Endothelial cell of umbilical vein (primary cell): Measurements from ENCODE around the gene COPS7B. TPM values are rescaled to one million over a fixed set of nuclear protein-coding genes. Genes with fewer than 3 reads are reported as not detected.

Experiments
- BruUV-seq: library from RNA; stranded (reverse); fragments of 400-500 nt; replicated peaks from 2 replicates; lab custom pipeline; 2021; lab: Mats Ljungman, UMichigan
- CTCF ChIA-PET: fragments of 300-600, 350-600 bp; sonication (Branson Sonifier 250); formaldehyde crosslinking; loops from one replicate; lab custom pipeline; 2021; ENCODE audit warnings: antibody characterized with exemption, inconsistent platforms; lab: Charles Lee
- POLR2A ChIA-PET: fragments of 300-600, 350-600 bp; sonication (Branson Sonifier 250); formaldehyde crosslinking; loops from one replicate; lab custom pipeline; 2021; ENCODE audit warnings: antibody characterized with exemption, inconsistent platforms; lab: Charles Lee
- DNase-seq: peaks from one replicate; pipeline ENCODE4 v3.0.0-alpha.2; 2011; ENCODE audit warnings: low read depth, low spot score
- FAIRE-seq: peaks from 2 replicates; lab custom pipeline; 2011; peaks lifted over from hg19 to GRCh38; lab: Jason Lieb, UNC
- H2AFZ ChIP-seq: 2 replicates; pipeline ENCODE4 v1.6.0; 2012; ENCODE audit warnings: low read depth, low read length, control low read depth, inconsistent platforms
- H3K27ac ChIP-seq: 2 replicates; pipeline ENCODE4 v1.5.1; 2011; ENCODE audit warnings: low read depth, mild to moderate bottlenecking, control low read depth, low read length, moderate library complexity; ENCODE audit not compliant: insufficient read depth
- H3K27me3 ChIP-seq, 2 experiments: 2 replicates each; pipeline versions ENCODE4 v1.6.0 to v1.6.1; 2011; ENCODE audit warnings: low read length in 2 of 2, mixed read lengths in 1 of 2; ENCODE audit not compliant: control insufficient read depth in 2 of 2, insufficient read depth in 2 of 2
- H3K36me3 ChIP-seq, 2 experiments: 2 replicates in 1 of 2; 3 replicates in 1 of 2; pipeline ENCODE4 v1.5.1; 2011; ENCODE audit warnings: low read length in 2 of 2, mild to moderate bottlenecking in 1 of 2, moderate library complexity in 1 of 2; ENCODE audit not compliant: control insufficient read depth in 2 of 2, insufficient read depth in 2 of 2; ENCODE audit errors: extremely low read depth in 1 of 2
- H3K4me1 ChIP-seq: 3 replicates; pipeline ENCODE4 v1.5.1; 2011; ENCODE audit warnings: mild to moderate bottlenecking, low read length; ENCODE audit not compliant: control insufficient read depth, insufficient read depth; ENCODE audit errors: extremely low read depth
- H3K4me2 ChIP-seq: 2 replicates; pipeline ENCODE4 v1.6.1; 2011; ENCODE audit warnings: low read length, control low read depth, mixed read lengths; ENCODE audit not compliant: insufficient read depth
- H3K4me3 ChIP-seq, 3 experiments: fragments of 200-600 bp in 1 of 3; sonication (generic), shearing (Covaris generic) in 1 of 3; replicated peaks in 1 of 3; 2 replicates each; pipeline ENCODE4 v1.5.1; 2011 to 2016; ENCODE audit warnings: control low read depth in 3 of 3, low read length in 3 of 3, mild to moderate bottlenecking in 2 of 3, inconsistent platforms in 1 of 3, low read depth in 1 of 3, moderate library complexity in 1 of 3; ENCODE audit not compliant: insufficient read depth in 1 of 3
- H3K79me2 ChIP-seq: 2 replicates; pipeline ENCODE4 v1.6.0; 2012; ENCODE audit warnings: low read length, inconsistent platforms; ENCODE audit not compliant: control insufficient read depth, insufficient read depth
- H3K9ac ChIP-seq: replicated peaks from 2 replicates; pipeline ENCODE3; 2011; ENCODE audit warnings: low read length, control low read depth; ENCODE audit not compliant: insufficient read depth; ENCODE audit errors: extremely low read depth
- H3K9me1 ChIP-seq: replicated peaks from 3 replicates; pipeline ENCODE4 v1.6.0; 2011; ENCODE audit warnings: mild to moderate bottlenecking, low read length; ENCODE audit not compliant: control insufficient read depth, insufficient read depth; ENCODE audit errors: extremely low read depth
- H3K9me3 ChIP-seq: replicated peaks from 2 replicates; pipeline ENCODE4 v1.5.1; 2012; ENCODE audit warnings: low read length, inconsistent platforms; ENCODE audit not compliant: control insufficient read depth, insufficient read depth
- H4K20me1 ChIP-seq: replicated peaks from 2 replicates; pipeline ENCODE3; 2011; ENCODE audit warnings: mild to moderate bottlenecking, low read length; ENCODE audit not compliant: control insufficient read depth, insufficient read depth; ENCODE audit errors: extremely low read depth
- EZH2 ChIP-seq: IDR thresholded peaks from 2 replicates; pipeline ENCODE4 v1.6.1; 2012; ENCODE audit warnings: borderline replicate concordance, low read depth, mild to moderate bottlenecking, moderate library complexity, low read length, inconsistent platforms; ENCODE audit not compliant: severe bottlenecking
- FOS ChIP-seq: IDR thresholded peaks from 2 replicates; pipeline ENCODE4 v1.6.1; 2011; ENCODE audit warnings: mild to moderate bottlenecking, low read length, moderate library complexity, borderline replicate concordance; ENCODE audit not compliant: insufficient read depth
- GATA2 ChIP-seq: IDR thresholded peaks from 2 replicates; pipeline ENCODE4 v1.7.0; 2011; ENCODE audit warnings: low read depth, mild to moderate bottlenecking, moderate library complexity, mixed read lengths, low read length; ENCODE audit not compliant: insufficient read length, insufficient read depth
- JUN ChIP-seq: IDR thresholded peaks from 2 replicates; pipeline ENCODE4 v1.6.1; 2011; ENCODE audit warnings: borderline replicate concordance, low read depth; ENCODE audit not compliant: insufficient read length, insufficient read depth
- MYC ChIP-seq: IDR thresholded peaks from one replicate; pipeline ENCODE4 v1.6.1; 2011; ENCODE audit warnings: mild to moderate bottlenecking, low read depth, low read length
- POLR2A ChIP-seq: IDR thresholded peaks from 2 replicates; pipeline ENCODE4 v1.6.1; 2012; ENCODE audit warnings: low read depth, mild to moderate bottlenecking, control low read depth, low read length
- POLR2AphosphoS5 ChIP-seq: IDR thresholded peaks from 2 replicates; pipeline ENCODE4 v1.6.1; 2012; ENCODE audit warnings: low read depth, mild to moderate bottlenecking, control low read depth, low read length, moderate library complexity; ENCODE audit not compliant: insufficient read depth
- dilution Hi-C: fragments of 300-500 bp; cut with MboI; formaldehyde crosslinking; loops from one replicate; pipeline ENCODE4 v1.15.0; 2019; ENCODE audit warnings: low sequenced_read_pairs; ENCODE audit not compliant: extremely low pct_ligation_motif_present
- intact Hi-C: fragments of 100-400 bp; cut with micrococcal nuclease; formaldehyde crosslinking; loops from one replicate; pipeline ENCODE4 v1.10.0; 2022
- polyA plus RNA-seq, 4 experiments: library from polyadenylated mRNA; depleted of rRNA in 3 of 4; stranded (reverse) in 3 of 4; unstranded in 1 of 4; fragments of >200 nt; gene quantifications; 2 replicates each; pipeline versions ENCODE4 v1.2.1 to v1.2.3, GENCODE V29; 2011 to 2012; ENCODE audit warnings: missing spikeins in 1 of 4
- total RNA-seq: library from RNA; stranded (reverse); gene quantifications from 2 replicates; pipeline ENCODE4 v1.2.3, GENCODE V29; 2021
- TF ChIP-seq, protein P1 (sequence below), 2 donors: IDR thresholded peaks; 1 replicate in 1 of 2; 2 replicates in 1 of 2; pipeline ENCODE4 v1.5.1; 2011; ENCODE audit warnings: low read length in 2 of 2, mild to moderate bottlenecking in 2 of 2, moderate library complexity in 2 of 2, control low read depth in 1 of 2, inconsistent platforms in 1 of 2, low read depth in 1 of 2; ENCODE audit not compliant: insufficient read depth in 1 of 2; ENCODE audit errors: extremely low read depth in 1 of 2
- TF ChIP-seq, protein P2 (sequence below): IDR thresholded peaks from 2 replicates; pipeline ENCODE4 v1.6.1; 2011; ENCODE audit not compliant: insufficient read depth, insufficient read length

The COPS7B gene
- total and polyA plus RNA-seq, 2 donors (not counting 3 experiments of a cell fraction or from before 2014, with no cell fraction given): 50.3 to 59.2 TPM

DNA sequence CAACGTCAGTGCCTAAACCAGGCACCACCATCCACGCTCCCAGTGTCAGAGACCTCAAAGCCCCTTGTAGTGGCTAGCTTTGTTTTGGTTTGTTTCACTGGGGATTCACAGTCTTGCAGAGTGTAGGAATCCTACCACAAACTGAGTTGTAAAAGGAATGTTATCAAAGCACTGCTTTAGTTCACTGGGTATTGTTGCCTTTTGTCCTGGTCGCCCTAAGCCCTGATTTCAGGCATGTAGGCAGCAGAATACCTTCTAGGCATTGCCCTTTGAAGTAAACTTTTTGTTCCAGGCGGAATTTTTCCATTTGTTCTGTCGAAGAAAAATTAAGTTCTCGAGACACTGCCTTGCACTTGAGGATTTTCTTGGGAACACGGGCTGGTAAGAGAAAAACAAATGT, 48.5 kb upstream of the COPS7B start:
- H3K79me2 ChIP-seq: no peaks in the 10 kb centered on the region
- no peaks in the 10 kb centered on the region for H3K4me1 ChIP-seq
- DNase-seq (no peak), FAIRE-seq (no peak)
- no peak overlapping the region for H3K9ac ChIP-seq
- H3K36me3 ChIP-seq: no peaks in the 10 kb centered on the region
- POLR2A ChIA-PET: no interaction called here
- CTCF ChIA-PET: no interaction called here
- intact Hi-C loops: no loop called here
- H2AFZ ChIP-seq: no peak overlapping the region
- no peaks in the 10 kb centered on the region for H3K9me1 ChIP-seq
- H3K27me3 ChIP-seq: no peaks in the 10 kb centered on the region
- TF ChIP-seq, protein P1, sequence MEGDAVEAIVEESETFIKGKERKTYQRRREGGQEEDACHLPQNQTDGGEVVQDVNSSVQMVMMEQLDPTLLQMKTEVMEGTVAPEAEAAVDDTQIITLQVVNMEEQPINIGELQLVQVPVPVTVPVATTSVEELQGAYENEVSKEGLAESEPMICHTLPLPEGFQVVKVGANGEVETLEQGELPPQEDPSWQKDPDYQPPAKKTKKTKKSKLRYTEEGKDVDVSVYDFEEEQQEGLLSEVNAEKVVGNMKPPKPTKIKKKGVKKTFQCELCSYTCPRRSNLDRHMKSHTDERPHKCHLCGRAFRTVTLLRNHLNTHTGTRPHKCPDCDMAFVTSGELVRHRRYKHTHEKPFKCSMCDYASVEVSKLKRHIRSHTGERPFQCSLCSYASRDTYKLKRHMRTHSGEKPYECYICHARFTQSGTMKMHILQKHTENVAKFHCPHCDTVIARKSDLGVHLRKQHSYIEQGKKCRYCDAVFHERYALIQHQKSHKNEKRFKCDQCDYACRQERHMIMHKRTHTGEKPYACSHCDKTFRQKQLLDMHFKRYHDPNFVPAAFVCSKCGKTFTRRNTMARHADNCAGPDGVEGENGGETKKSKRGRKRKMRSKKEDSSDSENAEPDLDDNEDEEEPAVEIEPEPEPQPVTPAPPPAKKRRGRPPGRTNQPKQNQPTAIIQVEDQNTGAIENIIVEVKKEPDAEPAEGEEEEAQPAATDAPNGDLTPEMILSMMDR (IDR thresholded peaks at IDR 0.05; ENCODE audit: extremely low read depth in 1 of 2, insufficient read depth in 1 of 2, low read depth in 1 of 2, low read length in 2 of 2): no peak
- TF ChIP-seq POLR2AphosphoS5: no peak
- TF ChIP-seq POLR2A: no peak
- TF ChIP-seq EZH2: no peak
- no peak for TF ChIP-seq JUN
- TF ChIP-seq GATA2: no peak
- TF ChIP-seq MYC: no peak
- TF ChIP-seq, protein P2, sequence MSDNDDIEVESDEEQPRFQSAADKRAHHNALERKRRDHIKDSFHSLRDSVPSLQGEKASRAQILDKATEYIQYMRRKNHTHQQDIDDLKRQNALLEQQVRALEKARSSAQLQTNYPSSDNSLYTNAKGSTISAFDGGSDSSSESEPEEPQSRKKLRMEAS: no peak
- no peak for TF ChIP-seq FOS
- no peak overlapping the region for H3K27ac ChIP-seq
- H4K20me1 ChIP-seq: no peaks in the 10 kb centered on the region
- H3K9me3 ChIP-seq: no peaks in the 10 kb centered on the region
- BruUV-seq: no TSS peak
- no peak overlapping the region for H3K4me2 ChIP-seq
- no peak overlapping the region for H3K4me3 ChIP-seq
- dilution Hi-C loops: no loop called here
